ENCODE results near the gene PLEKHA6. TPM values are rescaled to one million over a fixed set of nuclear protein-coding genes. Genes with fewer than 3 reads are reported as not detected.

PLEKHA6 gene
- total RNA-seq, 1 donor from 2014 or later: 18.9 TPM

DNA sequence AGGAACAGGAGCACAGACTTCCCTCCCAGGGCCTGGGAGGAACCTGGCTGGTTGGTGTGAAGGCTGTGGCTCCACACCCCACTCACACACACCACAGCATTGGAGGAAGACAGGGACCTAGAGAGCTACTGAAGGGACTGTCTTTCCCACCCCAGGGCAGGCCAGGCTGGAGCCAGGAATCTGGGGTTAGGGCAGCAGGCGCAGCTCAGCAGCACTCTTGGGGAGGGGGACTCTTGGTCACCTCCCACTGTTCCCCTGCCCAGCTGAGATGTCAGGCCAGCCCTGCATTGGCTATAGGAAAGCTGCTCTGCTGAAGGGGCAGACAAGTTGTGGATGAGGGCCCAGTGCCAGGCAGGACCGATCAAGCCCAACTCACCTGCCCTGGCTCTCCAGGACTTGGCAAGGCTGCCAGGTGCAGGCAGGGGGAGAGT, 1.6 kb upstream of the PLEKHA6 start:
- intact Hi-C loops (cut with DNase I): loop anchor here (5.0 kb wide), 2 partner anchors 144 to 199 kb away; no protein-coding TSS in a partner anchor
- ATAC-seq (no peak), DNase-seq (ENCODE audit: low spot score) (no peak)

DNA sequence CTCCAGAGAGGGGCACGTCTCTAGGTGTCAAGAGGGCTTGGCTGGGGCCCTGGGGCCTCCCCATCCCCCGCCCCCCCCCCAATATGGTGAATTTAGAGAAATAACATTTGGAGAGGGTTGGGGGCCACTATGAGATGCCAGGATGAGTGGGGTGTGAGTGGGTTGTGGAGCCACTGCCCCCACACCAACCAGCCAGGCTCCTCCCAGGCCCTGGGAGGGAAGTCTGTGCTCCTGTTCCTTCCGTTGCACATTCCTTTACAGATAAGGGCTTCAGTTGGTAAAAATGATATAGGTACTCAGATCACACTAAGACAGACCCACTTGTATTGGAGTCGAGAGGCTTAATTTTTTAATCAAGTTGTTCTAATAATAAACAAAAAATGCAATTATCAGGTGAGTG, 585 bp upstream of the PLEKHA6 start:
- intact Hi-C loops (cut with DNase I): loop anchor here (5.0 kb wide), 2 partner anchors 143 to 198 kb away; no protein-coding TSS in a partner anchor
- no peak for ATAC-seq
- no peak for DNase-seq (ENCODE audit: low spot score)

GRCh38 chr1:204359131-204359473, 627 bp downstream of the PLEKHA6 start:
- intact Hi-C loops (cut with DNase I): no loop called here
- ATAC-seq (no peak), DNase-seq (ENCODE audit: low spot score) (no peak)

DNA sequence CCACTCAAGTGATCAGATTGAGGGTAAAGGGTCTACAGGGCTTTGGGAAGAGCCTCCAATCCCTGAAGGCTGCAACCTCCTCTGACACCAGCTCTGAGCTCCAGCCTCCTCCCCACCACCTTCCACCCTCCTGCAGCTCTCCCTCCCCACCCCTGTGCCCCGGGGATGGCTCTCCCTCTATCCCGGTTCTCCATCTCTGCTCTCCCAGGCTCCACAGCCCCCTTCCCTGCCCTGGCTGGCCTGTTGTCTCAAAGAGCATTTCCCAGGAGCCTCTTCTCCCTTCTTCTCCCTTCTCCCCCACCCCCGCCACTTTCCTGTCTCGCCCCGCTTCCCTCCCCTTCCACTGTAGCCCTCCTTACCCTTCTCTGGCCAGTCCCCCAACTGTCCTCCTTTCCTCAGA, 1.1 kb downstream of the PLEKHA6 start:
- DNase-seq (ENCODE audit: low spot score) (no peak), ATAC-seq (no peak)
- intact Hi-C loops (cut with DNase I): no loop called here

- DNase-seq (ENCODE audit: low spot score): no peak
- intact Hi-C loops (cut with DNase I): no loop called here
- ATAC-seq: peak; percentile 31
Measured at GRCh38 chr1:204357551-204358490, 1.9 kb downstream of the PLEKHA6 start.

GRCh38 chr1:204356997-204357396, 2.7 kb downstream of the PLEKHA6 start:
- no peak for DNase-seq (ENCODE audit: low spot score)
- intact Hi-C loops (cut with DNase I): no loop called here
- no peak for ATAC-seq

DNA sequence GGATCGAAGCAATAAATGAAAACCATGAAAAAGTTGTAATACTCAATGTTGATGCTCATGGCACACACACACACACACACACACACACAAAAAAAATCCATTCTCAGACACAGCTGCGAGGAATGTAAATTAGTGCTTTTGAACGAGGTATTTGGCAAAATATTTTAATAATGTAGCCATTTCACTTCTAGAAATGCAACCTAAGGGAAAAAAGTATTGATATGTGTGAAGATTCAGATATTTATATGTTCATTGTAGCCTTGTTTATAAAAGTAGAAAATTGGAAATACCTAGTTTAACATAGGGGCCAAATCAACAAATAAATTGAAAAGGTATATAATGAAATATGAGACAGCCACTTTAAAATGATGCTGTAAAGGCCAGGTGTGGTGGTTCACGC, 3.8 kb downstream of the PLEKHA6 start:
- ATAC-seq: no peak
- intact Hi-C loops (cut with DNase I): no loop called here
- DNase-seq (ENCODE audit: low spot score): no peak

DNA sequence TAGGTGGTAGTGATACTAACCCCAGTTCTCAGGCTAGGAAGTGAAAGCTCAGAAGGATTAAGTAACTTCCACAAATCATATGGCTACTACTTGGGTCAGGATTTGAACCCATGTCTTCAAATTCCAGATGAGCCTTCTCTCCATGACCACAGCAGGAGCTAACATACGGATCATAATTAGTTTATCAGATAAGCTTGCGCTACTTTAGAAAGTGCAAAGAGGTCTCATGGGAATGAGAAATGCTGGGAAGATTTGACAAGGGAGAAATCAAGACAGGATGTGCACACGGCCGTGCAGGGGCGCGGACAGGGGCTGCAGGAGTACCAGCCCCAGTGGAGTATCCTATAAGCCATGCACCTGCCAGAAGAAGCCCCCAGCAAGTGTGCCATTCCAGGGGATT, 5.2 kb downstream of the PLEKHA6 start:
- ATAC-seq (no peak), DNase-seq (ENCODE audit: low spot score) (no peak)
- intact Hi-C loops (cut with DNase I): no loop called here

DNA sequence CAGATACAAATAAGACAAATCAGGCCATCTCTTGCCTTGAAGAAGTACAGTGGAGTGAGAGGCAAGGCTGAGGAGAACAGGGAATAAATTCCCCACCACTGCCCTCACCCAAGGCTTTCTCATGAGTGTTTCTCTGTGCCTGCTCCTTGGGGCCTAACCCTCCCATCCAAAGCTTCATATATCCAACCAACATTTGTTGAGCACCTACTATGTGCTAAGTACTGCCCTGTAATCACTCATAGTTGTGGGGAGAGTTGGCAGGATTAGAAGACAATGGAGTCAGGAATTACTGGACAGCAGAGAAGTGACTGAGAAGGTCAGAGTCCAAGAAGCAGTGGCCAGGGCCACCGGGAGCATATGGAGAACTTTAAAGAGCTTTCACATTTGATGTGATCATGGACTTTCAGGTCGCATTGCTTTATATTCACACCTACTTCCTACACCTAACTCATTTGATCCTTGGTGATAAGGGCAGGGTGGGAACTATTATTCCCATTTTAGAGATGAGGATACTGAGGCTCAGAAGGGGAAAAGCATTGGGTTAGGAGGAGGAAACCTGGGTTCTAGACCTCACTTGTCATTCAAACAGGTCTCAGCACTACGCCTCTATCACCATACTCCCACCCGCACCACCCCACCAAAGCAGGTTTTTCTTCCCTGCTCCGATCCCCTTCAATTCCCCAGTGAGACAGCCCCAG, 6.4 kb downstream of the PLEKHA6 start:
- intact Hi-C loops (cut with DNase I): no loop called here
- DNase-seq (ENCODE audit: low spot score): no peak
- ATAC-seq: no peak

DNA sequence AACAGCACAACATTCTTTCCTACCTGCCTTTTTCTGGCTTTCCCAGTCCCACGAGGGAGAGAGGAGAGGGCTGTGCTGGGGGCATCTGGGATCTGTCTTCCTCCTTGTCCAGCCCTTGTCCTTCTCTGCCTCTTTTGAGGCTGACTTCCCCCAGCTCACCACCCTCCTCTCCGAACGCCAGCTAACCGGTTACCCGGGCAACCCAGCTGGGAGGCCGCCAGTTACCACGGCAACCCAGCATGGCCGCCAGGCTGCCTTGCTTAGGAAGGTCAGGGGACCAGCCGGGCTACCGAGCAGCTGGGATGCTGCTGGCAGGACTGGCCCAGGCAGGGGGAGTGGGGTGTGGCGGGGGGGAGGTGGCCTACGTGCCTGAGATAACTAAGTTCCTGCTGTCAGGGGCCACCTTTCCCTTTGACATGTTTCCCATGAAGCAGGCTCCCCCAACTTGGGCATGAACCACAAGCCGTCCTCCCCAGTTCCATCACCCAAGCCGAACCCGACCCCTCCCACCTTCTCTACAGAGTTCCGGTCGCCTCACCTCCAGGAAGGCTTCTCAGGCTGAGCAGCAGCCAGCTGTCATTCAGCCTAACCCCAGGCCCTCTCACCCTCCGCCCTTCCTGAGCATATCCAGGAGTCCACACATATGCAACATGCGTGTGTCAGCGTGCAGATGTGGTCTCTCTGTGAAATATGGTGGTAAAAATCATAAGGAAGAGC, 8.7 kb downstream of the PLEKHA6 start:
- intact Hi-C loops (cut with DNase I): no loop called here
- peak; percentile 80 for ATAC-seq
- peak; percentile 85 for DNase-seq (ENCODE audit: low spot score)

GRCh38 chr1:204350312-204350711, 9.4 kb downstream of the PLEKHA6 start:
- no peak for DNase-seq (ENCODE audit: low spot score)
- intact Hi-C loops (cut with DNase I): no loop called here
- no peak for ATAC-seq

- ATAC-seq (no peak), DNase-seq (ENCODE audit: low spot score) (no peak)
- intact Hi-C loops (cut with DNase I): no loop called here
Measured at GRCh38 chr1:204349602-204350001, 10.1 kb downstream of the PLEKHA6 start.

DNA sequence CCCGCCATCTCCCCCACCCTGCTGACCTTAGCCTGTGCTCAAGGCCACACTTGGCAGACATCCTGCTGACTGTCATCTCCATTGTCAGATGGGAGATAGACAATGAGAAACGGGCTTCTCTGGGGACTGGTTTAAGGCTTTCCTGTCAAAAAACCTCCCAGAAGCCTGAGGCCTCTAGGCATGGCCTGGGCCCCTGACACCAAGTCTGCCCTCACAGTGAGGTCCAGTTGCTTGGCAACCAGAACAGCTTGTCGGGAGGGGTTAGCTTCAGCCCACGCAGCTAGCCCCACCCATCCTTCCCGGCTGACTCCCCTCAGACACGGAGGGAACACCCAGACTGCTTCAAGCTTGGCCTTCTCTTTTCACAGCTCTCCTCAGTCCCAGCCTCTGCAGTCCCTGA, 11.0 kb downstream of the PLEKHA6 start:
- DNase-seq (ENCODE audit: low spot score) (peak; percentile 75), ATAC-seq (peak; percentile 91)
- intact Hi-C loops (cut with DNase I): no loop called here

DNA sequence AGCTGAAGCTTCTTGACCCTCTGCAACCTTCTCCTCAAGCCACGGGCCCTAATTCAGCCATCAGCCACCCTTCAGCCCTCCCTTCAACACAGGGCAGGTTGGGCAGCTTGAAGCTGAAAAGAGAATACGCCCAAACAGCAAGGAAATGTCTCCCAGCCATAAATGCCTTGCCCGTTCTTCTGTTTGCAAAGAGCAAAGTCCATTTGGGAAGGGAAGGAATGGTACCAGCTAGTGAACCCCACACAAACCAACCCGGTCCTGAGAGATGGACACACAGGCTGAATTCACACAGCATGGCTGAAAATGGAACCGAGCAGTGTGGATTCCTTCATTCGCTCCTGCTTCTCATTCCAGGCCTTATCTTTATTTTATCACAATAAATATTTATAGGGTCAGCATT, 11.5 kb downstream of the PLEKHA6 start:
- no peak for DNase-seq (ENCODE audit: low spot score)
- ATAC-seq: no peak
- intact Hi-C loops (cut with DNase I): no loop called here

GRCh38 chr1:204345941-204346645, 13.6 kb downstream of the PLEKHA6 start:
- no peak for DNase-seq (ENCODE audit: low spot score)
- intact Hi-C loops (cut with DNase I): no loop called here
- ATAC-seq: no peak

- no peak for DNase-seq (ENCODE audit: low spot score)
- intact Hi-C loops (cut with DNase I): no loop called here
- ATAC-seq: no peak
Measured at GRCh38 chr1:204345438-204345841, 14.3 kb downstream of the PLEKHA6 start.

DNA sequence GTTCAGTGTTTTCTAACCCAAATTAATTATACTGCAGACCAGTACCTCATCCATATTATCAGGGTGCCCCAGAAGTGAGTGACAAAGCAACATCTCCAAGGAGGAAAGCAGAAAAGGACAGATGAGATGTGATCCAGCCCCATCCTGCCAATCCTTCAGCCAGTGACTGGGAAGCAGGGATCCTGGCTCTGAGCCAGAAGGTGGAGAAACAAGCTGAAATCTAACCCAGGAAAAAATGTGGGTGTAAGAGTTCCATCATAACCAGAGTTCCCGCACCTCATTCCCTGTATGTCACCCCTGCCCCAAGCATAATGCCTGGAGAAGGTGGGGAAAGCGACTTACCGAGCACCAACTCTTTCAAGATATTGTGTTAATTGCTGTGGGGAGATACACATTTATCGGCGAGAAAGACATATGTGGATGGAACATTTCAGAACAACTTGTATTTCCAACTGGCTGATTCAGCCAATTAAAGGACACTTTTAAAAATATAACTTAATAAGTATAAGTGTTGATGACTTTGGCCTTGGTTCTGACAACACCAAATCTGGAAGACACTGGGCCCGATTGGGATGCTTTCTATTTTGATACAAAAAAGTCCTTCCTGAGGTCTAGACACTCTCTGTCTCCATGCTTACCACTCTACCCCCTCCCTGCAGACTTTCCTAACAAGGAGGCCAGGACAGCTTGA, 14.9 kb downstream of the PLEKHA6 start:
- intact Hi-C loops (cut with DNase I): no loop called here
- ATAC-seq (no peak), DNase-seq (ENCODE audit: low spot score) (no peak)

DNA sequence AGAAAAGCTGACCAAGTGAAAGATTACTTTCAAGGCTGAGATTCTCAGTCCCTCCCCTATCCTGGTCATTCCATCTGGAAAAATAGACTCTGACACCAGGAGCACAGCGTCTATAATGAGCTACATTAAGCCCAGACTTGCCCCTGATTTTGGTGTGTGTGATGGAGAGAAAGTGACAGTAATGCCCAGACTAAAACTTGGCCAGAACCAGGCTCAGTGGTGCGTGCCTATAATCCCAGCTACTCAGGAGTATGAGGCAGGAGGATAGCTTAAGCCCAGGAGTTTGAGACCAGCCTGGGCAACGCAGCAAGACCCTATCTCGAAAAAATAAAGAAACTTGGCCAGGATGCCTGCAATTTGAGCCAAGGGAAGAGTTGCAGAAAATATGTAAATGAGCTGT, 15.9 kb downstream of the PLEKHA6 start:
- intact Hi-C loops (cut with DNase I): no loop called here
- ATAC-seq (no peak), DNase-seq (ENCODE audit: low spot score) (no peak)

GRCh38 chr1:204343247-204343646, 16.5 kb downstream of the PLEKHA6 start:
- ATAC-seq (no peak), DNase-seq (ENCODE audit: low spot score) (no peak)
- intact Hi-C loops (cut with DNase I): no loop called here
